T follicular helper cell (primary cell): ENCODE measurements around the gene STRN4.
"Not testable (repeated sequence)": the region's sequence is repeated elsewhere in the genome, so short reads cannot be mapped to it uniquely, and the experiment has no call there.

Source experiments
- DNase-seq: peaks from one replicate; pipeline ENCODE4 v3.0.0-alpha.2; 2020; ENCODE audit warnings: low read depth
- total RNA-seq, 2 experiments: gene quantifications; one replicate each; lab custom pipeline; 2026; lab: John Stamatoyannopoulos, UW

Gene STRN4
- 73.9 to 75.1 reads per million in 2 experiments for total RNA-seq

DNA sequence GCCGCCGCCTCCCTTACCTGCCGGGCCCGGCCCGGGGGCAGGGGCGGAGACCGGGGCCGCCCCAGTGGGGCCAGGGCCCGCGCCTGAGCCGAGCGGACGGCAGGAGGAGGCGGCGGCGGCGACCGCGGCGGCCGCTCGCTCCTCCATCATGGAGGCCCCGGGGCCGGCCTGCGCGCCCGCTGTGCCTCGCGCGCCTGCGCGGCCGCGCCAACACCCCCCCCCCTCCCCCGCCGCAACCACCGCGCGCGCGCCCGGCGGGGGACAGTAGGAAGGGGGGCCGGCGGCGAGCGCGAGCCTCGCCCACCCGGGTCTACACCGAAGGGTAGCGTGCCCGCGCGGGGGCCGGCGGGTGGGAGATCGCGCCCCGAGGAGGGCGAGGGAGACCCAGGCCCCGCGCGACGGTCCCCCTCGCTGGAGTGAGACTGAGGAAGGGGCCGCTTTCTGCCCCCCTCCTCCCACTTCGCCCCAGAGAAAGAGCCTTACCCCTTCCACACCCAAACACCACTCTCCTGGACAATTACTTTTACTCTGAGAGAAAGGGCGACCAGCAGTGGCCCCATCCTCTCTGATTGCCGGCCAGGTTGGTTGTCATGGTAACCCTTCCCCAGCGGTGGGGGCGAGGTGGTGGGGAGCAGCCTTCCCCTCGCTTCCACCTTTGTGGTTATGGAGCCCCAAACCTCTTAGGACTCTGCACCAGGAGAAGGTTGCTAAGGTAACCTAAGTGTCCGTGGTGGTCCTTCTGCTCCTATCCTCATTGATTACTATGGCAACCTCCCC, at the start of gene STRN4:
Gene STRN4 (minus strand): TSS at position 170 of the 777 bp plus-strand sequence. CDS start 20 bp downstream, at position 150.
- peak; percentile 40 for DNase-seq

DNA sequence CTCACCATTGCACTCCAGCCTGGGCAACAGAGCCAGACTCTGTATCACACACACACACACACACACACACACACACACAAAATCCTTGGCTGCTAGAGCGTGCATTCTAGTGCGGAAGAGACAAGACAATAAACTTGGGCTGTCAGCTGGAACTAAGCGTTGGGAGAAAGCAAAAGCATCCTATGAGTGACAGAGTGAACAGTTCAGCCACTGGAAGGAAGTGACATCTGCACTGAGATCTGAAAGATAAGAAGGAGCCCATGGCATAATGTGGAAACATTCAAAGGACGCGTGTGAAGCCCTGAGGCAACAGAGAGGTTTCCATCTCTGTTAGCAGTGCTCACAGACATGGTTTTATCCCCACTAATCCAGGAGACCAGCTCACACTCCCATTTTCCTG, 45.7 kb upstream of the STRN4 start:
- DNase-seq: no peak

DNA sequence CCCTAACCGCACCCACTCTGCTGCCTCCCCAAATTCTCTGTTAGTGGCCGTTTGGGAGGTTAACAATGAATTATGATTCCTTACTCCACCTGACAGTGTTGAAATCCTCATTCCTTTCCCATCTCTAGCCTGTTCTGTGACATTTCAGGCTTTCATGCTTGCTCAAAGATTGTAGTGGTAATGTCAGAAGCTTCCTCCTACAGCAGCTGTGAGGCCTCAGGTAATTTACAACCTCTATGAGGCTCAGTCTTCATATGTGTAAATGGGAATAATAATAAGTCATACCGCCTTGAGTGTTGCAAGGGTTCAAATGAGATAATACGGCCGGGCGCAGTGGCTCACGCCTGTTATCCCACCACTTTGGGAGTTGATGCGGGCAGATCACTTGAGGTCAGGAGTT, 43.1 kb upstream of the STRN4 start:
- no peak for DNase-seq

GRCh38 chr19:46788968-46789338, 42.7 kb upstream of the STRN4 start:
- DNase-seq: no peak

DNA sequence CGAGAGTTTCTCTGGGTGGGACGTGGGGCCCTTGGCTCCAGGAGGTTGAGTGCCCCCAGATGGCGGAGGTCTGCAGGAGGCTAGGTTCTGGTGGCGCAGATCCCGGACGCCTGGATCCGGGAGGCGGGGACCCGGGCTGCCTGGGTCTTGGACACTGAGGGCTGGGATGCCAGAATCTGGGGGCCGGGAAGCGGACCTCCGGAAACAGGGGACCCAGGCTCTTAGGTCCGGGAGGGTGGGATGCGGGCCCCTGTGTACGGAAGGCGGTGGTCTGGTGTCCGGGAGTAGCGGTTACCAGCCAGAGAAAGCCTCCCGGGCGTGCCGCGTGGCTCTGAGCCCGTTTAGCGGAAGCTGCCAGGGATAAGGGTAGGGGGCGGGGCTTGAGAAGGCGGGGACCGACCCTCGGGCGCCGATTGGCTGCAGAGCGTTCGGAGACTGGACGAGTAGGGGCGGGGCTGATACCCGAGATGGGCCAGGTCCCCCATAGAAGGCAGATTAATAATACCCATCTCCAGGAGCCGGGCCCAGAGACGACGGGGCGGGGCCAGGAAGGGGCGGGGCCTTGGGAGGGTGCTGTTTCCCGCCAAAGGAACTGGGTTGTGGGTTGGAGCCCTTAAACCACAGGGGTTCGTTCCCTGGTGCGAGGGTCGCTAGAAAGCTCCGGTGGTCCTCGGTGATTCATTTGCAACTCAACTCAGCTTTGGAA, 42.2 kb upstream of the STRN4 start, which contains the start of gene SLC1A5:
Gene SLC1A5 (minus strand): TSS at position 333 of the 706 bp plus-strand sequence. CDS start 629 bp downstream, outside the sequence.
- peak; percentile 93 for DNase-seq

DNA sequence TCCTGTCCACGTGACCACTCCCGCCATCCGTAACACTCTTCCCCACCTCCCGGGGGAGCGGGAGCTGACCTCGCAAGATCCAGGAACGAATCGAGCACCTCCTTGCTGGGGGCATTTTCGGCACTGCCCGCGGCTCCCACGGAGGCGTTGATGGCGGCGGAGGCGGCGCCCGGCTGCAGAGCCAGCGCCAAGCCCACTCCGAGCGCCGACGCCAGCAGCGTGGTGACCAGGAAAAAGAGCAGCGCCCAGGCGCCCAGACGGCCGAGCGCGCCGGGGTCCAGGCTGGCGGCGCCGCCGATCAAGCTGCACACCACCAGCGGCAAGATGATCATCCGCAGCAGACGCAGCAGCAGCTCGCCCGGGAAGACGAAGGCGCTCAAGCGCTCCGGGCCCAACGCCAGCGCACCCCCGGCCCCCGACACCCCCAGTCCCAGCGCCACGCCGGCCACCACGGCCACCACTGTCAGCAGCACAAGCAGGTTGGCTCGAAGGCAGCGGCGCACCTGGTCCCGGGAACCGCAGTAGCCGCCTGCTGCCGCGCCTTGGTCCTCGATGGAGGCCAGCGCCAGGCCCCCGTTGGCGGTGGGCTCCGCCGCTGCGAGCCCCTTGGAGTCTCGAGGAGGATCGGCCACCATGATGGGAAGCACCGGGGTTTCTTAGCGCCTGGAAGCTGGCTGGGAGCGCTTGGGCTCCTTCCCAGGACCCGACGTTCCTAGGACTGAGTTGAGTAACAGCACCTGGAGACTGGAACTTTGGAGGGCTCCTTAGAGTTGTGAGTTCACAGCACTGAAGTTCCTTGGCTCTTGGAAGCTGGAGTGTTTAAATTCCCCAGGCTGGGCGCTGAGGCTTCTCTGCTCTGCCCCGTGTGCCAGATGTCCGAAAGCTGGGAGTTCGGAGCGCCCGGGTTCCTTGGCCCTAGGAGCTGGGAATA, 41.3 kb upstream of the STRN4 start:
- DNase-seq: peak; percentile 10

- DNase-seq: no peak
Measured at GRCh38 chr19:46787040-46787330, 40.7 kb upstream of the STRN4 start.

- DNase-seq: peak; percentile 78
Measured at GRCh38 chr19:46786236-46787039, 40.2 kb upstream of the STRN4 start.

GRCh38 chr19:46785980-46786235, 39.7 kb upstream of the STRN4 start:
- no peak for DNase-seq

DNA sequence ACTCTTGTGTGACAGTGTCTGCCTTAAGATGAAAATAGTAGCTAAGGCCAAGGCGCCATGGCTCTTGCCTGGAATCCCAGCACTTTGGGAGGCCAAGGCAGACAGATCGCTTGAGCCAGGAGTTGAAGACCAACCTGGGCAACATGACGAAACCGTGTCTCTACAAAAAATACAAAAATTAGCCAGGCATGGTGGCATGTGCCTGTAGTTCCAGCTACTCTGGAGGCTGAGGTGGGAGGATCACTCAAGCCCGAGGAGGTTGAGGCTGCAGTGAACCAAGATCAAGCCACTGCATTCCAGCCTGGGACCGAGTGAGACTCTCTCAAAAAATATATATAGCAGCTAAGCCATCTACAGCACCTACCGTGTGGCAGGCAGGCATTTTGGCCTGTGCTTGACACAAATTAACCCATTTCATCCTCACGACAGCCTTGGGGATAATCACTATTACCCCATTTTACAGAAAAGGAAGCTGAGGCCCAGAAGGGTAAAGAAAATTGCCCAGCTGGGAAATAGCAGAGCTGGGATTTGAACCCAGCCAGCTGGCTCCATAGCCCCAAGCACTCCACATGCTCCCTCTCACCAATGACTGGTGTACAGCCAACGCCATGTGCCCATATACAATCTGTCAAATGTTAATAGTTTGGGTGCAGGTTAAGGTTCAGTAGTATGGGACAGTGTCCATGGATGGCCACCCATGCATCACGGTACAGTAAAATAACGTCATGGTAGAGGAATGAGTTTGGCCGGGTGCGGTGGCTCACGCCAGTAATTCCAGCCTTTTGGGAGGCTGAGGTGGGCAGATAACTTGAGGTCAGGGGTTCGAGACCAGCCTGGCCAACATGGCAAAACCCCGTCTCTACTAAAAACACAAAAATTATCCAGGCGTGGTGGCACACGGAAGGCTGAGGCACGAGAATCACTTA, 39.1 kb upstream of the STRN4 start:
- no peak for DNase-seq

DNA sequence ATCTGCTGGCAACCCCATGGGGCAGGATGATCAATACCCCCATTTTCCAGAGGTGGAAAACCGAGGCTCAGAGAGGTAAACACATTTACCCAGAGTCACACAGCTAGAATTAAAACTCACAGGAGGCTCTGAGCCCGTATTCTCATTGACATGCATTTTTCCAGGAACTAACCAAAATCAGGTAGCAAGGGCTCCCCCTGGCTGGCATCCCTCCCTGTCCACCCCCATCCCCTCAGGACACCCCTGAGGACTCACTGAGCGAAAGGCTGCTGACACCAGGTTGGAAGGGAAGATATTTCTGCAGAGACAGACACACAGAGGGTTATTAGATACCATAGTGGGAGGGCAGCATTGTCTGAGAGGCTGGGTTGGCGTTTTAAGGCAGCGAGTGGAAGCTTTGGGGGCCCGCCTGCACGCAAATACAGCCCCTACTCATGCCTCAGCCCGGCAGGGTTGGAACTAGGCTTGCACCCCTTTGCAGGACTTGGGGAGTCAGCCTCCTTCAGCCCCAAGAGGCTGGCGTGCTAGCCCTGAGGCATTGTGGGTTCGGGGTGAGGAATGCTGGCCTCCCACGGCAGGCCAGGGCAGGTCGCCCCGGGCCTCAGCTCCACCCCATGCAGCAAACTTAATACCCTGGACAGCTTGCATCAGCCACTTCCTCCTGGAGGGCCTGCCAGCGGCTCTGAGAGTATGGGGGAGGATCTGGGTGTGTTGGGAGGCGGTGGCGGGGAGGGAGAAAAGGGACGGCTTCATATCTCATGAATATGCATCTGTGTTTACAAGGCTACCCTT, 38.2 kb upstream of the STRN4 start:
- no peak for DNase-seq

GRCh38 chr19:46783670-46784069, 37.4 kb upstream of the STRN4 start:
- DNase-seq: no peak

DNA sequence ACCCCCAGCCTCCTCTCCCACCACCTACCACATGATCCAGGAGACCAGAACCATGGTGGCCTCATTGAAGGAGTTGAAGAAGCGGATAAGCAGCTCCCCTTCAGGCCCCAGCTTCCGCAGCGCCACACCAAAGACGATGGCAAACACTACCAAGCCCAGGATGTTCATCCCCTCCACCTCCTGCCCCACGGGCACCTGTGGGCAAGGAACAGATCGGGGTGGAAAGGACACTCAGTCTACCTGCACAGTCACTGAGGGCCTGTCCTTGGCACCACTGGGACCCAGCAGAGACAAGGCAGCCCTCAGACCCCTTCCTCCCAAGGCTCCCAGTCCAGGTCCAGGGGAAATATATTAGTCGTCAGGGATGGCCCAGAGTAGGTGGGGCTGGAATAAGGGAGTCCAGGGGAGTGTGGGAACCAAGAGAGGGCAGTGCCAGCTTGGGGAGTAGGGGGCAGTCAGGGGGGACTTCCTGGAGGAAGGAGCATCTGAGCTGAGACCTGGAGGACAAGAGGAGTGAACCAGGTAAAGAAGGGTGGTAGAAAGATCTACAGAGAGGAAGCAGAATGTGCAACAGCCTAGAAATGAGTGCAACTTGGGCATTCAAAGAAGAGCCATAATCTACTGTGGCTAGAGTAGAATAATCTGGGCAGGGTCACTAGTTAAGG, 36.2 kb upstream of the STRN4 start:
- no peak for DNase-seq

DNA sequence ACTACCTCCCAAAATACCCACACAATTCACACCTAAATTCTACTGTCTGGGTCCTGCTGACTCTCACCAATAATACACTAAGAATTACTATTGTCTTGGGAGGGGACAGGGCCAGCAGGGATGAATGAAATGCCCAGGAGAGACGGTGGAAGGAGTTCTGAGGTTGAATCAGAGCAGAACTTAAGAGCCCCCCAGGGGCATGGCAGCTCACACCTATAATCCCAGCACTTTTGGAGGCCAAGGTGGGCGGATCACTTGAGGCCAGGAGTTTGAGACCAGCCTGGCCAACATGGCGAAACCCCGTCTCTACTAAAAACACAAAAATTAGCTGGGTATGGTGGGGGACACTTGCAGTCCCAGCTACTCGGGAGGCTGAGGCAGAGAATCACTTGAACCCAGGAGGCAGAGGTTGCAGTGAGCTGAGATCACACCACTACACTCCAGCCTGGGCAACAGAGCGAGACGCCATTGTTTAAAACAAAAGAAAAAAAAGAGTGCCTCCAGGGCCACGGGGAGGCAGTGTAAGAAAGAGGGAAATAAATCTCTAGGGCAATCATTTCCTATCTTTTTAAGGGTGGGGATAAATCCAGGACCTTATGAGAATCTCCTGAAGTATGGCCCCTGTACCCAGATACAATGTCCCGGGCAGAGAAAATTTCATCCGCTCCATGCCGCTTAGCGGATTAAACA, 31.9 kb upstream of the STRN4 start:
- not testable (repeated sequence) for DNase-seq

- no peak for DNase-seq
Measured at GRCh38 chr19:46776927-46777911, 31.0 kb upstream of the STRN4 start.

DNA sequence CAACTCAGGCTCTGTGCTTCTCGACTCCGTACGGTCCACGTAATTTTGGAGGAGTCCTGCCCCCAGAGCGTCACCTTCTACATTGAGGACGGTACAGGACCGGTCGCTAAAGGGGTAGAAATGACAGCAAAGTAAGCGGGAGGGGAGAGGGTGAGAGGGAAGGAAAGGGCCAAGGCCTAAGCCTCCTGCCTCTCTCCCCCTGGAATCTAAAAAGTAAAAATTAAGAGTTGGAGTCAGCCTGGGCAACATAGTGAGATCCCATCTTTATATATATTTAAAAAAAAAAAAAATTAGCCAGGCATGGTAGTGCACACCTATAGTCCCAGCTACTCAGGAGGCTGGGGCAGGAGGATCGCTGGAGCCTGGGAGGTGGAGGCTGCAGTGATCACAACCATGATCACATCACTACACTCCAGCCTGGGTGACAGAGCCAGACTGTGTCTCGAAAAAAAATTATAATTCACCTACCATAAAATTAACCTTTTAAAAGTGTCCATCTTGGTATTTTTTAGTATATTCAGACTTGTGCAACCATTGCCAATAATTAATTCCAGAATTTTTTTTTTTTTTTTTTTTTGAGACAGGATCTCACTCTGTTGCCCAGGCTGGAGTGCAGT, 29.5 kb upstream of the STRN4 start:
- no peak for DNase-seq

GRCh38 chr19:46773018-46773399, 26.8 kb upstream of the STRN4 start:
- no peak for DNase-seq
